Fibroblast of pulmonary artery (primary cell): ENCODE measurements around the gene LTBP2.

Source experiments
- DNase-seq: peaks from one replicate; pipeline ENCODE4 v3.0.0-alpha.2; 2010; ENCODE audit warnings: low read depth
- H3K4me3 ChIP-seq: replicated peaks from 2 replicates; pipeline ENCODE4 v1.5.1; 2011; ENCODE audit warnings: low read depth, mild to moderate bottlenecking, control low read depth, low read length, moderate library complexity
- CTCF ChIP-seq: IDR thresholded peaks from 2 replicates; pipeline ENCODE4 v1.5.1; 2011; ENCODE audit warnings: mild to moderate bottlenecking, control low read depth, low read length, inconsistent platforms; ENCODE audit errors: missing control alignments

Gene LTBP2

GRCh38 chr14:74647678-74648461 lies 35.8 kb upstream of the LTBP2 start:
- H3K4me3 ChIP-seq: no peak overlapping the region
- no peak for DNase-seq
- TF ChIP-seq CTCF: no peak

GRCh38 chr14:74647061-74647677 lies 35.1 kb upstream of the LTBP2 start:
- no peak for TF ChIP-seq CTCF
- DNase-seq: no peak
- H3K4me3 ChIP-seq: no peak overlapping the region

- no peak overlapping the region for H3K4me3 ChIP-seq
- no peak for DNase-seq
- no peak for TF ChIP-seq CTCF
Measured at GRCh38 chr14:74645756-74646470, 33.9 kb upstream of the LTBP2 start.

GRCh38 chr14:74645244-74645643 lies 33.2 kb upstream of the LTBP2 start:
- DNase-seq: peak; percentile 49
- no peak overlapping the region for H3K4me3 ChIP-seq
- TF ChIP-seq CTCF: no peak

- TF ChIP-seq CTCF: no peak
- no peak overlapping the region for H3K4me3 ChIP-seq
- DNase-seq: no peak
Measured at GRCh38 chr14:74641601-74642391, 29.8 kb upstream of the LTBP2 start.

GRCh38 chr14:74638966-74639365 lies 26.9 kb upstream of the LTBP2 start:
- TF ChIP-seq CTCF: no peak
- no peak overlapping the region for H3K4me3 ChIP-seq
- DNase-seq: peak; percentile 78
